SHP77 (cell line): ENCODE measurements around the gene GTF2H2C_2.
"Not testable (repeated sequence)": the region's sequence is repeated elsewhere in the genome, so short reads cannot be mapped to it uniquely, and the experiment has no call there.

ENCODE experiments used
- DNase-seq, 2 experiments: peaks; one replicate each; lab custom pipeline; 2025; lab: John Stamatoyannopoulos, UW

The GTF2H2C_2 gene

DNA sequence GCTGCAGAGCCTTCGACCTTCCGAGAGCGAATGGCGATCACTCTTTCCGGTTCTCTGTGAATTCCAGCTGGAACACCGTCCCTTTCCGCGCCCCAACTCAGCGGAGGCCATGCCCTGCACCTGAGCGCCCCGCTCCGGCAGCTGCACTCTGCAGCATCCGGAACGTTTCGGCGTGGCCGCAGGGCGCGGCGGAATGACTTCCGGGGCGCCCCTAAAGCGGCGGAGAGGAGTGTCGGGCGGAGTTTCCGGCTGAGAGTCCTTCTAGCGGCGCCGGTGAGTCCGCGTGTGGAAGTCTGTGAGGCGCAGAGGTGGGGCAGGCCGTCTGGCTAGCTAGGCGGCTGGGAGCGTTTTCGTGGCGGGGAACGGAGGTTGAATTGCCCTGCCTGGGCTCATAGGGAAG, at the start of gene GTF2H2C_2:
GTF2H2C_2 (plus strand) TSS at position 252 of the 400 bp plus-strand sequence.
- not testable (repeated sequence) for DNase-seq

DNA sequence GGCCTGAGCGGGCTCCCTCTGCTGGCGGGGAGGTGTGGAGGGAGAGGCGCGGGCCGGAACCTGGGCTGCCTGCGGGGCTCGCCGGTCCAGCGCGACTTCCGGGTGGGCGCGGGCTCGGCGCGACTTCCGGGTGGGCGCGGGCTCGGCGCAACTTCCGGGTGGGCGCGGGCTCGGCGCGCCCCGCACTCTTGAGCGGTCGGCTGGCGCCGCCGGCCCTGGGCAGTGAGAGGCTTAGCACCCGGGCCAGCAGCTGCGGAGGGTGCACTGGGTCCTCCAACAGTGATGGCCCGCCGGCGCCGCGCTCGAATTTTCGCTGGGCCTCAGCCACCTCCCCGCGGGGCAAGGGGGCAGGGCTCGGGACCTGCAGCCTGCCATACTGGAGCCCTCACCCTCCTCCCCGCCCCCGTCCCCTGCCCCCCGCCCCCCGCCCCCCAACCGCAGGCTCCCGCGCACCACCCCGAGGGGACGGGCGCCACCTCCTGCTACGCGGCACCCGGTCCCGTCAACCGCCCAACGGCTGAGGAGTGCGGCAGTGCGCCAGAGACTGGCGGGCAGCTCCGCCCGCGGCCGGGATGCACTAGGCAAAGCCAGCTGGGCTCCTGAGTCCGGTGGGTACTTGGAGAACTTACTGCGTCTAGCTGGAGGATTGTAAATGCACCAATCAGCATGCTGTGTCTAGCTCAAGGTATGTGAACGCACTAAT, 14.0 kb upstream of the GTF2H2C_2 start:
- DNase-seq: not testable (repeated sequence)

DNA sequence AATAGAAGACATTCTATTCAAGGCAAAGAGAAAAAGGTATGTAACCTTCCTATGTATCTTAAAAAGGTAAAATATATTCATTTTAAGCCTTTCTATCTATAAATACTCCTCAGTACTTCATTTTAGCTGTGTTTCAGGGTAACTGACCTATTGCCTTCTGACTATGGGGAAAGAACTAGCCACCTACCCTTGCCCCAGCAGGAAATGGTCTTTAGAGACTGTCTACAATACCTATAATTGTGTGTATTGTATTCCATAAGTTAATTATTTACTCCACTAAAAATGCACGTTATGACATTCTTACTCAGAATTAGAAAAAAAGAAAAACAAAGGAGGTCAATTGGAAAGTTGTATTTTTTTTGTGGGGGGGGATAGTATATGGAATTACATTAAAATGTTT, 6.2 kb downstream of the GTF2H2C_2 start:
- not testable (repeated sequence) for DNase-seq

DNA sequence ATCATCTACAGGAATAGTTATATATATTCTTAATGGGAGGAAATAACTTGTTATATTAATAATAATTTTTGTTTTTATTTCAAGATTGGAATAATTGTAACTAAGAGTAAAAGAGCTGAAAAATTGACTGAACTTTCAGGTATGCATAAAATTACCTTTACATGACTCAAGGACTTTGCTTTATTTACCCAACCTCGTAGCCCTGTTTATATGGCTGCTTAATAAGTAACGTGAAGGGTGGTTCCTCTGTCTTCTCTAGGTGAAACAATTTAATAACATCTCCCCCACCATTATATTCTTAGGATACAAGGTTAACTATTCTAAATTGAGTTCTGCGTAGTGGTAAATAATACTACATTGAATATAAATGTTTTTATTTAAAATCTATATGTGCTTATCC, 8.0 kb downstream of the GTF2H2C_2 start:
- DNase-seq: not testable (repeated sequence)

DNA sequence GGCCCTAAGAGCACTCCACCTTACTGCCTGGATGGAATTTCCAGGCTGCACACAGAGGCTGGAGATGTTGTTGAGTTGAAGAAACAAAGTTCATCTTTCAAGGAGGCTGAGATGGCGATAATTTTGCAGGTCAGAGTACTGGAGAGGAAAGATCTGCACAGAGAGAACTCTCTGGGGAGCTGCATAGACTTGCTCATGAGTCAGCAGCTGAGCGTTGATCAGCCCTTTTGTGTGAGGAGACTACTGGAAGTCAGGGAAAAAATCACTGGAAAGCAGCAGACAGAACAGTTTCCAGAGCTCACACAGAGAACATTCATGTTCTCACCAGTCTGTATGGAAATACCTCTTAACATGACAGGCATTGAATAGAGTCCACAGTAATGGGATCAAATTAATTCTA, 23.4 kb downstream of the GTF2H2C_2 start:
- not testable (repeated sequence) for DNase-seq

DNA sequence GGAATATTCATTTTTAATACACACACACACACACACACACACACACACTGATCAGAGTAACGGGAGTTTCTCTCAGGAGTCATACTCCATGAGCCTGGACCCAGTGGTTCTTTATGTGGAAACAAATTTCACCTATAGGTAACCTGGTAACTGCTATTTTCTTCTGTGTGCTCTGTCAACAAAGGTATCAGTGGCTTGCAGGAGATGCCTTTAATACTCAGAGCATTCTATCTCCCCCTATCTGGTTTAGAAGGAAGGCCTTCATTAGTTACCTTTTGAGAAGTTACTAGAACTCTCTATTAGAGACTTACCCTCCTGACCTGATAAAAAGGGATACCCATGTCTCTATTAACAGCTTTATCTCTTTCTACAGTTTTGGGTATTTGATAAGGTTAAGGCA, 34.4 kb downstream of the GTF2H2C_2 start:
- not testable (repeated sequence) for DNase-seq

DNA sequence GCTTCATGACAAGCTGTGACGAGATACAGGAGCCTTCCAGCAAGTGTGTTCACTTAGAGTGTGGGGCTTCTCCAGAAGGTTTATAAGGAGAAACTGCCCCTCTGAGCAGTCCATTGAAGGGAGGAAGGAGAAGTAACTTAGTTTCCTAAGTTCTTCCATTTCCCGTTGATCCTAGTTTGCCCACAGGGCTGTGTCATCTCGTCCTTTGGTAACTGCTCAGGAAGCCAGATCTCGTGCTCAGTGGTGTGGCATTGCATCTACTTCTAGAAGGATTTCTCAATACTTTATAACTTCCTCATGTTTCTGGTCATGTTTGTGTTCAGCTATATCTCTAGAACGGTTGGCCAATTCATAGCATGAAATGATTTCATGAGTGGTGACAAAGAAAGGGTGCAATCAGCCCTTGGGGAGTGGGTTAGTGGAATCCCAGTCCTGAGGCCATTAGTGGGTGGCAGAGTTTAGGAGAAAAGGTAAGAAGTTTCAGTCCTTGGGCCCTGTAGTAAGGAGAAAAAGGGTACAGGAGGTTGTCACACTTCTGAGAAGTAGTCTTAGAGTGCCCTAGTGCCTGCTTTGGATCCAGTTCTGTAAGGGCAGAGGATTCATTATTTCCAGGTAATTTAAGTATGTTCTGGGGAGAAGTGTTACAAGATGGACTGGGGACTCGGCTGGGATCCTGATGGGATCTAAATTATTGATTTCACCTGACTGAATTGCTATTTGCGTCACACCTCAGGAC, 36.2 kb downstream of the GTF2H2C_2 start:
- not testable (repeated sequence) for DNase-seq

DNA sequence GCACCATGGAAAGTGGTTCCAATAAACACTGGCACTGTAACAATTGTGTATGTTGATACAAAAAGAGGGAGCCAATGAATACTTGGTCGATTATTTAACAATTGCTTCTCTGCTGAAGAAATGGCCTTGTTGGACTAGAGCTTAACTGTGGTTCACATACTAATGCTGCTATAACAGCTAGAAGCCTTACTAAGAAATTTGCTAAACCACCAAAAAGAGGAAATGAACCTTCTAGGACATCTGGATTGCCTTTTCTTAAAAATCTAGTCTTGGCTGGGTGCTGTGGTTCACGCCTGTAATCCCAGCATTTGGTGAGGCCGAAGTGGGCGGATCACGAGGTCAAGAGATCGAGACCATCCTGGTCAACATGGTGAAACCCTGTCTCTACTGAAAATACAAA, 41.9 kb downstream of the GTF2H2C_2 start:
- DNase-seq: not testable (repeated sequence)

DNA sequence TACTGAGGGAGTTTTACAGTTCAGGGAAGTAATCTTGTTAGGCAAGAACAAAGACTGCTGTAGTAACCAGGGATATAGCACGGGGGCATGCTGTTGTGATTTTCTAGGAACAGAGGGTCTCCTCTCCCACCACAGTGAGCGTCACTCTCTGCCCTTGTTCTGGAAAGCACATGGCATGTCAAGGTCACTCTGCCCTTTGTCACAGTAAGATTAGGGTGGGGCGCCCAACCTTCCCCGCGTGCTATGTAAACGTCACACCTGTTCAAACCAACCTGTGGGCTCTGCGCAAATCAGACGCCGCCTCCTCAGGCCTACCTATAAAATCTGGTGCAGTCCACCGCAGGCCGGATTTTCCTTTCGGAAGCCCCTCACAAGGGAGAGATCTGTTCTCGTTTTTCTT, 44.0 kb downstream of the GTF2H2C_2 start:
- not testable (repeated sequence) for DNase-seq

DNA sequence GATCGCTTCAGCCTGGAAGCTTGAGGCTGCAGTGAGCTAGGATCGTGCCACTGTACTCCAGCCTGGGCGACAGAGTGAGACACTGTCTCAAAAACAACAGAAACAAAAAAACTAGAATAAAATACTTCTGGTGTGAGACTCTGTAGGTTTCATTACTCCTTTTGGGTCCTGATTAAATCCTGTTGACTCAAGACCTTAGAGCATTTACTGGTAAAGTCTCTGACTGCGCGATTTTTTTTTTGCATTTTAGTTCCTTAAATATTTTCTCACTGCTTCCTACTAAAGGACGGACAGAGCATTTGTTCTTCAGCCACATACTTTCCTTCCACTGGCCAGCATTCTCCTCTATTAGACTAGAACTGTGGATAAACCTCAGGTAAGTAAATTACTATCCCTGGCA, 46.8 kb downstream of the GTF2H2C_2 start:
- not testable (repeated sequence) for DNase-seq

DNA sequence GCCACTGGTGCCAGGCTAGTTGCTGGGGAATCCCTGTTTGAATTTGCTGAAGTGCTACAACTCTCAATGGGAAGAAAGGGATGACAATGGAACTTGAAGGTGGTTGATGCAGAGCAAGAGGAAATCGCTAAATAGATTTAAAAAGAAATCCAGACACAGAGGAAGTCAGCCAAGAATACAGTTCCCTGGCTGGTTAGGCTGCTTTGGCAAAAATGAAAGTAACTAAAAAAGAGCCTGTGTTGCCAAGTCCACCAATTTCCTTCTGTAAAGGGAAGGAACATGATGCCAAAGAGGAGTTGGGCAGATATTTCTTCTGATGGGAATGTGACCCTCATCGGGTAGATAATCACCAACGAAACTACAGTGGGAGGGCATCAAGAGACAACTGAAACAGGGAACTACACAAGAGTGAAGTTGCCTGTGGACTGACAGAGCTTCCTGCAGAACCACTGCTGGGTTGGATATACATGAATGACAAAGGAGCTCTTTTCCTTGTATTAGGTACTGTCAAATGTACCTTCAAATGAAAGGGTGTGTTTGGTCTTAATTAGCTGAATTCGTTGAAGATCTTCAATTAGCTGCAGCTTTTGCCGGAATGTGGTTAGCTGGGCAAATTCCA, 49.0 kb downstream of the GTF2H2C_2 start:
- DNase-seq: not testable (repeated sequence)

DNA sequence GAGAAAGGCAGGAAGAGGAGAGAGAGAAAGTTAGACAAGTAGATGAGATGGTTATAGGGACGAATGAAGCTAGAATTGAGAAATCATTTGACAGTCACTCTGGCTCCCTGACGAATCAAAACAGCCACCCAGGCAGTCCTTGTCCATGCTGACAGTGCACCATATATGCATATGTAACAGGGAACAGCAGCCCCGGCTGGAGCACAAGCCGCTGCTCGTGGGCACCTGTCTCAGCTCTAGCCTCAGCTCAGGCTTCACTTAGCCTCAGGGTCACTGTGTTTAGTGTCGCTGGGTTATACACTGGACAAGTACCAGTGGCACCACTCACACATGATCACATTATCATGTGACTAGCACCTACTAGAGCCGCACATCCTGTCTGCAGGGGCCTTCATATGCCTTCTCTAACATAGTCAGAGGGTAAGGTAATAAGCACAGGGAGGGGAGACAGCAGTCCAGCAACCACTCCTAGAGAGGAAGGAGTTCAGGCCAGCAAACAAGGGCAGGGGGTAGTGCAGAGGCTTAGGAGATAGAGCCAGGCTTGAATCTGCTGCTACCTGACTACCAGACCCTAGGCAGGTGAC, 54.9 kb downstream of the GTF2H2C_2 start:
- DNase-seq: not testable (repeated sequence)
